Activated CD8-positive, alpha-beta memory T cell treated with anti-CD3 and anti-CD28 coated beads for 4 hours (primary cell): Measurements from ENCODE around the gene TMEM134.
A peak's percentile ranks its signal among the peaks of the same experiment; 100 is the strongest.
"Not testable (repeated sequence)": the region's sequence is repeated elsewhere in the genome, so short reads cannot be mapped to it uniquely, and the experiment has no call there.

Experiments
- DNase-seq, 2 donors: peaks; one replicate each; pipeline ENCODE4 v3.0.0-alpha.2; 2020; ENCODE audit warnings: low read depth in 2 of 2

Gene TMEM134

GRCh38 chr11:67438158-67438902 lies 30.7 kb downstream of the TMEM134 start:
- DNase-seq, result no peak

- no peak for DNase-seq
Observed at GRCh38 chr11:67437809-67438157, 31.3 kb downstream of the TMEM134 start.

- peak; percentile 51 to 57 for DNase-seq
Observed at GRCh38 chr11:67437082-67437808, 31.8 kb downstream of the TMEM134 start, which contains the start of gene PTPRCAP. Gene PTPRCAP, minus strand, starts transcription at chr11:67437682. Its CDS starts 63 bp downstream, at chr11:67437619.

- no peak for DNase-seq
Observed at GRCh38 chr11:67436459-67437081, 32.5 kb downstream of the TMEM134 start.

GRCh38 chr11:67435727-67436458 lies 33.2 kb downstream of the TMEM134 start:
- DNase-seq, result no peak

GRCh38 chr11:67435031-67435726 lies 33.9 kb downstream of the TMEM134 start:
- no peak for DNase-seq

- DNase-seq, result no peak
Observed at GRCh38 chr11:67434395-67434881, 34.6 kb downstream of the TMEM134 start.

- DNase-seq, result no peak
Observed at GRCh38 chr11:67433536-67434394, 35.3 kb downstream of the TMEM134 start.

- DNase-seq, result no peak
Observed at GRCh38 chr11:67432655-67433349, 36.2 kb downstream of the TMEM134 start.

GRCh38 chr11:67431346-67432249 lies 37.5 kb downstream of the TMEM134 start:
- DNase-seq, result no peak

- DNase-seq, result no peak
Observed at GRCh38 chr11:67429722-67430121, 39.3 kb downstream of the TMEM134 start.

GRCh38 chr11:67429038-67429668 lies 39.9 kb downstream of the TMEM134 start:
- no peak for DNase-seq

GRCh38 chr11:67428052-67429001 lies 40.7 kb downstream of the TMEM134 start, which contains the start of gene RPS6KB2:
Gene RPS6KB2, plus strand, starts transcription at chr11:67428494. Its CDS starts 52 bp downstream, at chr11:67428546.
- peak; percentile 97 to 100 for DNase-seq

- not testable (repeated sequence) for DNase-seq
Observed at GRCh38 chr11:67427364-67427859, 41.6 kb downstream of the TMEM134 start.

- DNase-seq, result no peak
Observed at GRCh38 chr11:67423891-67424613, 45.0 kb downstream of the TMEM134 start.

- DNase-seq, result no peak
Observed at GRCh38 chr11:67423466-67423865, 45.6 kb downstream of the TMEM134 start.
